Stimulated activated CD8-positive, alpha-beta memory T cell treated with anti-CD3 and anti-CD28 coated beads, Interleukin-2, amount 100 ng/mL, for 1 hour (primary cell): ENCODE results near the gene PIGL.

Experiments
- DNase-seq, 2 donors: peaks; one replicate each; pipeline ENCODE4 v3.0.0-alpha.2; 2020; ENCODE audit warnings: low read depth in 2 of 2

The PIGL gene

DNA sequence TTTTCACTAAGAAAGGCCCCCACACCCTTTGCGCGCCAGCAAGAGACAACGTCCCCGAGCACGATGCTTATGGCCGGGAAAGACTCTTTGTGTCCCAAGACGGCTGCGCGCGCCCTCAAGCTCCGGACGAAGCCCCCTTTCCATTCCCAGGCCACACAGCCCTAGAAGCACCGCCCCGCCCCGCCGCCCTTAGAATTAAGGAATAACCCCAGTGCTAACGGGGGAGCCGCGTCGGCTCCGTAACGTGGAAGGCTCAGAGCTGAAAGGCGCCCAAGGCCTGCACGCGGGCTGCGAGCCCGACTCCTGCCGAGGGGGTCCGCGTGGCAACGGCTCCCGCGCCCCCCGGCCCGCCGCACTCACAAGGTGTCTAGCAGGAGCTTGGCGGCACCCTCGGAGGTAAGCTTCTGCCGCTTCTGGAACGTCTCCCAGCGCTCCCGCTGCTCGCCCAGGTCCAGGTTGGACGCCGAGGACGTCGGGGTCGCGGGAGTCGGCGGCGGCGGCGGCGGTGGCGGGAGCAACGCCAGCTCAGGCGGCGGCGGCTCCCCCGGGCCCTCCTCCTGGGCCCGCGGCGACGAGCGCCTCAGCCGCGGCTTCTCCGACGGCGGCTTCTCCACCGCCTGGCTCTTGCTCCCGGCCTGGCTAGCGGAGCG is 135.8 kb downstream of the PIGL start:
- peak in 1 of 2 donors; percentile 4 for DNase-seq

DNA sequence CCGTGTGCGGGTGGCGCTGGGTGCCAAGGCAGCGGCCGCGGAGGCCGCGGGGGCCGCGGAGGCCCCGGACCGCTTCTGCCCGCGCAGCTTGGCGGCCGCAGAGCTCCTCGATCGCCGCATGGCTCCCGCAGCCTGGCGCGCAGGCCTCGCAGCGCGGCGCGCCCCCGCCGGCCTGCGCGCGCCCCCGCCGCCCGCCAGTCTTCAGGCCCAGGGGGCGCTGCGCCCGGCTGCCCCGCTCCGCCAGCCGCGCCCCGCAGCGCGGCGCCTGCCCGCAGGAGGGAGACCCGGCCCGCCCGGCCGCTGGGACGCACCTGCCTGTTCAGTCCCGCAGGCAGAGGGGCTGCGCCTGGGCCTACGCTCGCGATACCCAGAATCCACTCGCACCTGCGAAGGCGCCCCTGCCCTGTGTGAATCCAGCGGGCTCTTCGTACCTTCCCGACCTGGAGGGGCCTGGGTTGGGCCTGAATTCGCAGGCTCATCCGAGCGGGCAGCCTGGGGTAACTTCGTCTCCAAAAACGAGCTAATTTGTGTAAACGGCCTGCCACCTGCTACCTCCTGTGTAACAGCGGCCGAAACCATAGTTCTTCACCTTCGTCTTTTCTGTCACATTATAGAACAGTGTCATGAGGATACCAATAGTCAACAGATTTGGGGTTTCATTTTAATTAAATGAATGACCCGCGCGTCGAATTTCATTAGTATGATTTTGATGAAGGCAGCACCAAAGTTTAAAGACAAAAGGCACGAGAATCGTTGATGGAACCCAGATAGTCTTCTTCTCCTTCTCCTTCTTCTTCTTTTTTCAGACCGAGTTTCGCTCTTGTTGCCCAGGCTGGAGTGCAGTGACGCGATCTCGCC is 136.5 kb downstream of the PIGL start, which contains the start of gene CENPV:
CENPV (minus strand) TSS at position 153 of the 858 bp plus-strand sequence; CDS start at position 120, 33 bp downstream.
- peak; percentile 39 to 42 for DNase-seq

DNA sequence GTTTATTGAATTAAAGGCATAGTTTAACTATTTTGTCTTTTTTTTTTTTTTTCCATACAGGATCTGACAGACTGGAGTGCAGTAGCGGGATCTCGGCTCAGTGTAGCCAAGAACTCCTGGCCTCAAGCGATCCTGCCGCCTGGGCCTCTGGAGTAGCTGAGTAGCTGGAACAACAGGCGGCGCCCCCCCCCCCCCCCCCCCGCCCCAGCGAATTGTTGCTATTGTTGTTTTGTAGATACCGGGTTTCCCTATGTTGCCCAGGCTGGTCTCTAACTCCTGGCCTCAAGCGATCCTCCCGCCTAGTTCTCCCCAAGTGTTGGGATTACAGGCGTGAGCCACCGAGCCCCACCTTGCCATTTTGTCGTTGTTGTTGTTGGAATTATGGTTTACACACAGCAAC is 137.6 kb downstream of the PIGL start:
- DNase-seq: no peak

DNA sequence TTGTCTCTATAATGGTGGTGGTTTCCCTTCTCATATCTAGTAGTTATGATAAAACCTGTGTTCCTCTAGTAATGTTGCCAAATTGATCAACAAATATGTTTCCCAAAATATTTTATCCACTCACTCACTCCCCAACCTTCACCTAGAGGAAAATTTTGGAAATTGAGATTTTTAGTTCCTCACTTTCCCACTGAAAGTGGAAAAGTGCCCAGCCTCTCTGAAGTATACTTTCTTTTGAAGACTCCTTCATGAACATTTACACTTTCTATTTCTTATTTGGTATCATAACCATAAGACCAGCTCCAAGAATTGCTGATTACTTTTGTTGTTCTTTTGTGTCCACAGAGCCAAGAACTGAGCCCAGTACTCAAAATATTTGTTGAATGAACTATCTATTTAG is 141.4 kb downstream of the PIGL start:
- DNase-seq: no peak

DNA sequence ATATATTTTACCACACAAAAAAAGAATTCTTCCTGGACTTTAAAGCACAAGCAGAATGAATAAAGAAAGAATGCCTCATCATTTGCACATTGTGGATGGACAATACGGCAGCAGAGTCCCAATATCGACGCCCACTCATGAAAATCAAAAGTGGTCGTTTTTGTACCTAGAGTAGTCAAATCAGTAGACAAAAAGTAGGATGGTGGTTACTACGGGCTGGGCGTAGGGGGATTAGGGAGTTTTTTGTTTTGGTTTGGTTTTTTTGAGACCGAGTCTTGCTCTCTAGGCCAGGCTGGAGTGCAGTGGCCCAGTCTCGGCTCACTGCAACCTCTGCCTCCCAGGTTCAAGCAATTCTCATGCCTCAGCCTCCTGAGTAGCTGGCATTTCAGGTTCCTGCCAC is 144.9 kb downstream of the PIGL start:
- no peak for DNase-seq

DNA sequence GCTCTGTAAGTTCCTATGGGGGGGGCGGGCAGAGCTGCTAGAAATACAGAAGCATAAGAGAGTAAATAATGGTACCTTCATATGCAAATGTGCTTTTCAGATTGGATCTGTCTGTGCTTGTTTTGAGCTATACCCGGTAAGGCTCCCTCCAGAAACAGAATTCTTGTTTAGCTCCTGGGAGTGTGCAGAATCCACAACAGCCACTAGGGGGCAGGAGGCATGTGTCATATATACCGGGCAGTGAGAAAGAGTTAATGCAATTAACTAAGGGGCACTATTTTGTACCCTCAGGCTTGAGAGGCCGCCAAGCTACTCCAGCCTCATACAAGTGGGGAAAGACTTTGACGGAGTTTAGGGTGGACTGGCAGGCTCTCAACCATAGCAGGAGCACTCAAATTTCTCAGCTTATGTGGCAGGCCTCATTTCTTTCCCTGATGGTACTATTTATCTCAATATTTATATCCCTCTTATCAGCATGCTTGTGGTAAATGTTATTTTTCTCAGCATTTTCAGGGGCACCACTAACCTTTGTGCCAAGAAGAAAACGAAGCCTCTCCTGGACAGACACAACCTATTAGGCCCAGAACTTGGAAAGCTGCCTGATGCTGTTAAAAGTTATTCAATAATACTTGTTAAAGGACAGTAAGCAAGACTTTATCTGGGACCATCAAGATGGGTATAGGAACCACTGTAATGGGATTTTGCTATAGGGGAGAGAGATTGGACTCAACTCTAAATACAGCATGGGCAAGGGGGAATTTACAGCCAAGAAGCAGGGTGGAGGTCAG is 146.9 kb downstream of the PIGL start:
- DNase-seq: peak; percentile 38 to 54

DNA sequence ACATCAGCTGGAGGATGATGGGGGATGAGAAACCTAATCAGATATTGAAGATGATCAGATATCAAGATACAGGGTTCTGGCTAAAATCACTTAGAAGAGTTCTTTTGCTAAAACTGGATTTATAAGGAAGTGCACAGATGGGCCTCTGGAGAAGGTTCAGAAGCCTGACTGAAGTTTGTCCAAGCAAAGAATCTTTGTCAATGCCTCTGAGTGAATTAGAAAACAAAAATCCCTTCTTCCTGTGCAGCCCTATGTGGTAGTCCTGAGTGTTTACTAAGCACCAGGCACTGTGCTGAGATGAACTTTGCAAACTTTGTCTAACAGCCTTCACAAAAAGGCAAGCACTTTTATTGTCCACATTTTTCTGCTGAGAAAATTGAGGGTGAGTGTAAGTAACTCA is 147.6 kb downstream of the PIGL start:
- no peak for DNase-seq

DNA sequence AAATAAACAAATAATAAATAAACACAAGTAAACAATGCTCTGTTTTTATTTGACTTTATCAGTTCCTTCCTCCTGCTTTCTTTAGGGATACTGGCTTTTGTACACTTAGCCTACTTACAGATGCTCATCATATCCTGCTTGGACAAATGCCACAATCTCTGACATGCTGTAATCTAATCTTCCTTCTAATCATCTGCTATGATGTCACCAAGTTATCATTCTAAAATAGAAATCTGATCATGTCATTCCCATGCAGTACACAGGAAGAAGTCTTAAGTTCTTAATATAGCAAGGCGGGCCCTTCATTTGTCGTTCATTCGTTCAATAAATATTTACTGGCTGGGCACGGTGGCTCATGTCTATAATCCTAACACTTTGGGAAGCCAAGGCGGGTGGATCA is 154.7 kb downstream of the PIGL start:
- DNase-seq: no peak

DNA sequence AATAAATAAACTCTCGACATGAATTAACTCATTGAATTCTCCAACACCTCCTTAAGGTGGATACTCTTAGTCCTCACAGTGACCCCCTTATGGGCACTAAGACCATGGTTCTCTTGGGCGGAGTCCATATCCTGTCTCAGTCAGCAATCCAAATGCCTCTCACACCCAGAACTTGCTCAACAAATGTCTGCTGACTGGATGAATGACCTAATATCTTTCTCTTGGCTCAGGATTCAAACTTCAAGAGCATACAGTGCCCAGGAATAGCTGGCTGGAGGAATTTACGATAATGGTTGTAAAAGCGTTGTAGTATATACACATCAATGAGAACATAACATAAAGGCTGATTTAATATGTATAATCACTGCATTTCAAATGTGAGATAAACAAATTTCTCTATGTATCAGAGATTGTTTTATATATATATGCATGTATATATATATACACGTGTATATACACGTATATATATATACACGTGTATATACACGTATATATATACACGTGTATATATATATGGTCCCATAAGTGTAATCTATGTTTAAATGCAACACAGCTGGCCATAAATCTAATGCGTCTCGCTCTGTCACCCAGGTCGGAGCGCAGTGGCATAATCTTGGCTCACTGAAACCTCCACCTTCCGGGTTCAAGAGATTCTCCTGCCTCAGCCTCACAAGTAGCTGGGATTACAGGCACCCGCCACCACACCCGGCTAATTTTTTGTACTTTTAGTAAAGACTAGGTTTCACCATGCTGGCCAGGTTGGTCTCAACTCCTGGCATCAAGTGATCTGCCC is 157.3 kb downstream of the PIGL start:
- DNase-seq: no peak
